Transverse colon (tissue), 4 donors: ENCODE results near the gene QRICH1. TPM values are rescaled to one million over a fixed set of nuclear protein-coding genes. Genes with fewer than 3 reads are reported as not detected.

ENCODE experiments used
- DNase-seq: peaks from one replicate; pipeline ENCODE4 v3.0.0-alpha.2; 2019
- H3K27ac ChIP-seq, 4 donors: fragments of 200-600 bp; sonication (generic); 2 replicates each; pipeline ENCODE4 v1.5.1; 2016 to 2018; ENCODE audit warnings: inconsistent platforms in 4 of 4
- H3K27me3 ChIP-seq: fragments of 200-600 bp; sonication (generic); 2 replicates; pipeline ENCODE4 v1.5.1; 2017; ENCODE audit warnings: inconsistent platforms
- H3K36me3 ChIP-seq, 4 donors: fragments of 200-600 bp; sonication (generic); 2 replicates each; pipeline ENCODE4 v1.5.1; 2017 to 2019; ENCODE audit warnings: inconsistent platforms in 4 of 4
- H3K4me1 ChIP-seq, 4 donors: fragments of 200-600 bp; sonication (generic); 2 replicates each; pipeline ENCODE4 v1.5.1; 2017 to 2020; ENCODE audit warnings: inconsistent platforms in 4 of 4
- H3K4me3 ChIP-seq, 4 donors: fragments of 200-600 bp; sonication (generic); 1 replicate in 1 of 4; 2 replicates in 3 of 4; pipeline versions ENCODE4 v1.5.1 to v1.6.1; 2017 to 2019; ENCODE audit warnings: inconsistent platforms in 4 of 4
- H3K9me3 ChIP-seq, 2 donors: fragments of 200-600 bp; sonication (generic); 2 replicates each; pipeline ENCODE4 v1.5.1; 2017 to 2019; ENCODE audit warnings: inconsistent platforms in 2 of 2
- EP300 ChIP-seq: sonication (generic); formaldehyde crosslinking; IDR thresholded peaks from one replicate; pipeline ENCODE4 v1.6.1; 2017; ENCODE audit warnings: antibody characterized with exemption, low read depth
- POLR2A ChIP-seq: fragments of 450-650 bp; IDR thresholded peaks from one replicate; pipeline ENCODE4 v1.6.1; 2016; ENCODE audit warnings: antibody characterized with exemption, mild to moderate bottlenecking, moderate library complexity
- POLR2AphosphoS5 ChIP-seq, 3 donors: sonication (generic); formaldehyde crosslinking; IDR thresholded peaks; one replicate each; pipeline ENCODE4 v1.6.1; 2016; ENCODE audit warnings: antibody characterized with exemption in 3 of 3
- WGBS, 2 donors: methylation state at CpG; one replicate each; pipeline ENCODE4 v1.1.5; 2018; ENCODE audit warnings: low coverage in 1 of 2; 5-methylcytosine and 5-hydroxymethylcytosine counted together
- in situ Hi-C, 4 donors: fragments of 200-750 bp; cut with MboI; loops; one replicate each; pipeline versions ENCODE4 v1.15.0 to v1.15.1; 2017; ENCODE audit warnings: low sequenced_read_pairs in 3 of 4, low pct_ligation_motif_present in 1 of 4, low pct_unique_long_range_greater_than_20kb in 1 of 4
- intact Hi-C: fragments of 100-400 bp; cut with DNase I; formaldehyde crosslinking; loops from one replicate; pipeline ENCODE4 v1.15.1; 2023; ENCODE audit warnings: low total_unique reads
- total RNA-seq, 4 donors: library from RNA; depleted of rRNA; stranded (reverse); fragments of >200 nt; gene quantifications; one replicate each; pipeline ENCODE4 v1.1.0, GENCODE V29; 2016
- TF ChIP-seq, protein P1 (sequence below), 5 experiments: fragments of 200-600 bp in 3 of 5; fragments of 450-650 bp in 2 of 5; sonication (generic) in 3 of 5; IDR thresholded peaks; 1 replicate in 2 of 5; 2 replicates in 3 of 5; pipeline ENCODE4 v1.5.1; 2016 to 2017; ENCODE audit warnings: antibody characterized with exemption in 5 of 5, inconsistent platforms in 3 of 5, mild to moderate bottlenecking in 2 of 5, moderate library complexity in 1 of 5

Gene QRICH1
- total RNA-seq, 4 donors from 2014 or later: 76.4 to 122 (median 84.7) TPM

DNA sequence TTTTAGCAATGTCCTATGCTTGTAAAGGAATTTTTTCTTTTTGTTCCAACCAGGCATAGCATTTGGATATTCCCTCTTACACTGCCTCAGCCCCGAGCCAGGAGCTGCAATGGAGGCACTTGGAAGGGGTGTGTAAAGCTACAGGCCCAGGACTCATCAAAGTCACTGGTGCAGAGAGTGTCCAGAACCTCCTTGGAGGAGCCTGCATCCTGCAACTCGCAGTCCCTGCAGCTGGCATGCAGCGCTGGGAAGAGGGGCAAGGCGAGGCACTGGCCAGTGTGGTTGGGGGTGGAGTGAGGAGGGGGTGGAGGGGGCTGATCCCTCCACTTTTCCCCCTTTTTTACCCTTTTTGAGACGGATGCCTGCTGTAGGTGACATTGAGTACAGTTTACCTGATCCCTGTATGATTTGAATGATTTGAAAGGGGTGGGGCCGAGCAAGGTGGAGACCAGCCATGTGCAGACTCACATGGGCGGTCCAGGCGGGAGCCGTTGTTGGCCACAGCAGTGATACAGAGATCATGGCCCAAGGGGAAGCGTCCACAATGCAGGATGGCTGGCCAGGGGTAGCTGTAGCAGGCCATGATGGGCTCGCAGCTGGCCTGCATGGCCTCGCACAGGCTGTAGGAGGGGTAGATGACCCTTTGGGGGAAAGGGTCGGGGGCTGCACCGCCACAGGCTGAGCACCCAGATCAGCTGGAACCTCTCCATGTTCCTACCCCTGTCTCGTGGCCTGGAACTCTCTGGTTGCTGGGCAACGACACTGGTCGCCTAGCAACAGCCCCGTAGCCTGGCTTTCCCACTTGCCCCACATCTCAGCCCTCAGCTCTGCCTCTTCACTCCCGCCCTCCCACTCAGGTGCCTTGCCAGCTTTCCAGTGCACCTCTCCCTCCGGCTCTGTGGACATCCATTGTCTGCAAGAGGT lies 95.9 kb downstream of the QRICH1 start:
- H3K9me3 ChIP-seq: no peaks in the 10 kb centered on the region
- no peaks in the 10 kb centered on the region for H3K36me3 ChIP-seq
- H3K4me1 ChIP-seq: no peaks in the 10 kb centered on the region
- intact Hi-C loops: no loop called here
- no peaks in the 10 kb centered on the region for H3K27me3 ChIP-seq
- in situ Hi-C loops: no loop called here
- H3K27ac ChIP-seq: no peak overlapping the region
- TF ChIP-seq, protein P1, sequence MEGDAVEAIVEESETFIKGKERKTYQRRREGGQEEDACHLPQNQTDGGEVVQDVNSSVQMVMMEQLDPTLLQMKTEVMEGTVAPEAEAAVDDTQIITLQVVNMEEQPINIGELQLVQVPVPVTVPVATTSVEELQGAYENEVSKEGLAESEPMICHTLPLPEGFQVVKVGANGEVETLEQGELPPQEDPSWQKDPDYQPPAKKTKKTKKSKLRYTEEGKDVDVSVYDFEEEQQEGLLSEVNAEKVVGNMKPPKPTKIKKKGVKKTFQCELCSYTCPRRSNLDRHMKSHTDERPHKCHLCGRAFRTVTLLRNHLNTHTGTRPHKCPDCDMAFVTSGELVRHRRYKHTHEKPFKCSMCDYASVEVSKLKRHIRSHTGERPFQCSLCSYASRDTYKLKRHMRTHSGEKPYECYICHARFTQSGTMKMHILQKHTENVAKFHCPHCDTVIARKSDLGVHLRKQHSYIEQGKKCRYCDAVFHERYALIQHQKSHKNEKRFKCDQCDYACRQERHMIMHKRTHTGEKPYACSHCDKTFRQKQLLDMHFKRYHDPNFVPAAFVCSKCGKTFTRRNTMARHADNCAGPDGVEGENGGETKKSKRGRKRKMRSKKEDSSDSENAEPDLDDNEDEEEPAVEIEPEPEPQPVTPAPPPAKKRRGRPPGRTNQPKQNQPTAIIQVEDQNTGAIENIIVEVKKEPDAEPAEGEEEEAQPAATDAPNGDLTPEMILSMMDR (IDR thresholded peaks at IDR 0.05): no peak
- no peak for TF ChIP-seq EP300
- TF ChIP-seq POLR2AphosphoS5 (IDR thresholded peaks at IDR 0.05): no peak
- TF ChIP-seq POLR2A: no peak
- no peak overlapping the region for H3K4me3 ChIP-seq
- whole genome bisulfite sequencing, 2 donors: 80 to 86% methylated on average over 6 to 20 of the region's 20 CpGs
- no peak for DNase-seq

DNA sequence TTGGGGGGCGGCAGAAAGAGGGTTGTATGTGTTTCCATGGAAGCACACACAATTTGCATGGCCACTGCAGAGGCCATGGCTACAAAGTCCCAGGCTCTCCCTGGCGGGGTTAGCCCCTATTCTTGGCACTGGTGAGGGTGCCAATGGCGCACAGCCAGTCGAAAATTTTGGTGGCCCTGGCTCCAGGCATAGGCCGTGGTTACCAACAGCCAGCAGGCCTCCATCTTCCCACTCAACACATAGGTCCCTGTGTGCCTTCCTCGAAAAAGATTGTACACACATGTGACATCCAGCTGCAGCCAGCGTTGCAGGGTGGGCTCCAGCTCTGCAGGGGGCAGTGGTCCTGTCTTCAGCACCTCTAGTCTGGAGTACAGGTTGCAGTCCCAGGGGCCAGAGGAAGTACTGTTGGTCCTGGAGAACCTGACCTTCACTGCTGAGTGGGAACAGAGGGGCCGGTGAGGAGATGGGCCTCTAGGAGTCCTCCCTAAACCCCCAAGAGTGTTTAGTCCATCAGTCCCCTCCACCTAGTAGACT lies 96.7 kb downstream of the QRICH1 start:
- Histone ChIP-seq H3K27me3 (no peaks in the 10 kb centered on the region), H3K36me3 (no peaks in the 10 kb centered on the region), H3K4me3 (no peak overlapping the region), H3K4me1 (peaks cover 0 to 2% (median under 1%) of the 10 kb centered on the region in 4 donors), H3K9me3 (no peaks in the 10 kb centered on the region), H3K27ac (no peak overlapping the region)
- intact Hi-C loops (no loop called here), in situ Hi-C loops (no loop called here)
- no peak for DNase-seq
- TF ChIP-seq EP300: no peak
- TF ChIP-seq POLR2A: no peak
- no peak for TF ChIP-seq POLR2AphosphoS5 (IDR thresholded peaks at IDR 0.05)
- TF ChIP-seq, protein P1 (IDR thresholded peaks at IDR 0.05): no peak
- WGBS, 2 donors: 91% methylated on average over 8 of the region's 8 CpGs; no CpG with 5 or more reads in 1 of the 2 donors

DNA sequence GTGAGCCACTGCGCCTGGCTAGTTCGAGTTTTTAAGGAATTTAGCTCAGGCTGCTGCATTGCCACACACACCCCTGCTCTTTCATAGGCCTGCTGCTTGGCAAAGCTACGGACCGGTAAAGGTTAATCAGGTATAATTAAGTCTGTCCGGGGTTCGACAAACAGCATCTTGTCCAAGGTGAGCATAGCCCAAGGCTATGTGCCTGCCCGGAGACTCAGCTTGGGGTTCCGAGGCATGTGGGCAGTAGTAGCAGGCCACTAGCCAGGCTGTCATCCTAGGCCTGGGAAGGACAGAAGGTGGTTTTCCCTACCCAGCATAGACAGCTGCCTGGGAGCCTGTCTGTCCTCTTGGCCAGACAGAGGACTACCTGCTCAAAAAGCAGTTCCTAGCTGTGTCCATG lies 97.2 kb downstream of the QRICH1 start:
- Histone ChIP-seq H3K27me3 (no peaks in the 10 kb centered on the region), H3K4me3 (no peak overlapping the region), H3K36me3 (no peaks in the 10 kb centered on the region), H3K4me1 (peaks cover 3 to 7% (median 4%) of the 10 kb centered on the region in 4 donors), H3K27ac (no peak overlapping the region), H3K9me3 (no peaks in the 10 kb centered on the region)
- no peak for DNase-seq
- 98 to 100% methylated on average over 1 to 8 of the region's 8 CpGs for WGBS, 2 donors
- intact Hi-C loops (no loop called here), in situ Hi-C loops (no loop called here)
- no peak for TF ChIP-seq POLR2AphosphoS5 (IDR thresholded peaks at IDR 0.05)
- TF ChIP-seq, protein P1 (IDR thresholded peaks at IDR 0.05): no peak
- no peak for TF ChIP-seq EP300
- TF ChIP-seq POLR2A: no peak

DNA sequence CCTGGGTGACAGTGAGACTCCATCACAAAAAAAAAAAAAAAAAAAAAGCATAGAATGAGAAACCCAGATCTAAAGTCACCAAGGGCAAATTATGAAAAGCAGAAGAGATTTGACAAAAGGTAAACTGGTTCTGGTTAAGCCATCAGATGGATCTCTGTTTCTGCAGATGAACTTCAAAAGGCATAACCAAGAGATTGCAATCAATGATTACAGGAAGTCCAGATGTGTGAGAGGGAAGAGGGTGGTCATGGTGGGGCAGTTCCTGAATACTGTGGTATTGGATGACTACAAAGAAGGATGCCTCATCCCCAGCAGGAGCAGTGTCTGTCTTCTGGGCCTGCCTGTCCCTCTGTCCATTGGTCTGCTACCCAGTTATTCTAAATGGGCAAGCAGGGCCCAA lies 100.0 kb downstream of the QRICH1 start:
- H3K4me1 ChIP-seq: peaks cover 16 to 25% (median 22%) of the 10 kb centered on the region in 4 donors
- in situ Hi-C loops: no loop called here

More for the DNA sequence above, 100.0 kb downstream of the QRICH1 start:
- Histone ChIP-seq H3K36me3 (no peaks in the 10 kb centered on the region), H3K9me3 (no peaks in the 10 kb centered on the region), H3K27ac (no peak overlapping the region), H3K4me3 (no peak overlapping the region), H3K27me3 (no peaks in the 10 kb centered on the region)
- DNase-seq: no peak
- intact Hi-C loops: no loop called here
- TF ChIP-seq POLR2AphosphoS5 (IDR thresholded peaks at IDR 0.05) (no peak), EP300 (no peak)
- TF ChIP-seq, protein P1 (IDR thresholded peaks at IDR 0.05): no peak
